Upper lobe of right lung (tissue), 1 donor: Measurements from ENCODE around the gene ZNF664. TPM values are rescaled to one million over a fixed set of nuclear protein-coding genes. Genes with fewer than 3 reads are reported as not detected.

Experiments
- ATAC-seq: fragments of 200-7000 bp; cut with Tn5 transposase; one replicate; pipeline ENCODE4 v1.9.1; 2020; ENCODE audit warnings: mild to moderate bottlenecking, moderate library complexity
- DNase-seq: peaks from one replicate; pipeline ENCODE4 v3.0.0-alpha.2; 2020
- H3K27ac ChIP-seq: fragments of 200-600 bp; one replicate; pipeline ENCODE4 v1.8.0; 2022
- H3K27me3 ChIP-seq: fragments of 200-600 bp; one replicate; pipeline ENCODE4 v1.8.0; 2022; ENCODE audit warnings: mild to moderate bottlenecking
- H3K36me3 ChIP-seq: fragments of 200-600 bp; one replicate; pipeline ENCODE4 v1.8.0; 2022
- H3K4me1 ChIP-seq: fragments of 200-600 bp; one replicate; pipeline ENCODE4 v1.8.0; 2022
- H3K4me3 ChIP-seq: fragments of 200-600 bp; one replicate; pipeline ENCODE4 v1.8.0; 2022; ENCODE audit warnings: mild to moderate bottlenecking
- H3K9me3 ChIP-seq: fragments of 200-600 bp; one replicate; pipeline ENCODE4 v1.8.0; 2022
- intact Hi-C: fragments of 100-400 bp; cut with DNase I; formaldehyde crosslinking; loops from one replicate; pipeline ENCODE4 v1.11.0; 2022
- total RNA-seq: library from RNA; stranded (reverse); fragmentation: NEBNext Ultra II Directional; extraction: Animal tissue kit (Norgen Biotek cat#: 25700); gene quantifications from one replicate; pipeline ENCODE4 v1.2.1, GENCODE V29; 2021
- TF ChIP-seq, protein P1 (sequence below): fragments of 200-600 bp; IDR thresholded peaks from one replicate; pipeline ENCODE4 v1.8.0; 2022; ENCODE audit warnings: antibody characterized with exemption
- donor health status: DM: no; HTN: yes; CAD: no; lungs with severe emphysema.

The ZNF664 gene
- total RNA-seq, 1 donor from 2014 or later, result 92.3 TPM

DNA sequence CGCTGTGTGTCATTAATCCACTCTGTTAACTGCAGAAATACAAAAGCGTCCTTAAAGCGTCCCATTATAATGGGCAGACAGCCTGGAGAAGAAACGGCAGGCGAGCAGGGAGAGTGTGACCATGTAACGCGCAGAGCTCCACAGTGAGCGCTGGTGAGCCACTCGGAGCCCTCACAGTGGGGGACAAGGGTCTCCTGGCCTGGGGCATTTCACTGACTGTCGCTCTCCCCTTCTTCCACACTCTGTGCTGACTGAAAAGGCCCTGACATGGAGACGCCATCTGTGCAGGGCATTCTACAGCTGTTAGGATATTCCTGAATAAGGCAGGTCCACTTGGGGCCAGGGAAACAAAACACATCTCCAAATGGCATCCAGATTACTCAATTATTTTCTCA lies 24.6 kb upstream of the ZNF664 start:
- H3K4me3 ChIP-seq, result no peak overlapping the region
- DNase-seq (no peak), ATAC-seq (no peak)
- TF ChIP-seq, protein P1, sequence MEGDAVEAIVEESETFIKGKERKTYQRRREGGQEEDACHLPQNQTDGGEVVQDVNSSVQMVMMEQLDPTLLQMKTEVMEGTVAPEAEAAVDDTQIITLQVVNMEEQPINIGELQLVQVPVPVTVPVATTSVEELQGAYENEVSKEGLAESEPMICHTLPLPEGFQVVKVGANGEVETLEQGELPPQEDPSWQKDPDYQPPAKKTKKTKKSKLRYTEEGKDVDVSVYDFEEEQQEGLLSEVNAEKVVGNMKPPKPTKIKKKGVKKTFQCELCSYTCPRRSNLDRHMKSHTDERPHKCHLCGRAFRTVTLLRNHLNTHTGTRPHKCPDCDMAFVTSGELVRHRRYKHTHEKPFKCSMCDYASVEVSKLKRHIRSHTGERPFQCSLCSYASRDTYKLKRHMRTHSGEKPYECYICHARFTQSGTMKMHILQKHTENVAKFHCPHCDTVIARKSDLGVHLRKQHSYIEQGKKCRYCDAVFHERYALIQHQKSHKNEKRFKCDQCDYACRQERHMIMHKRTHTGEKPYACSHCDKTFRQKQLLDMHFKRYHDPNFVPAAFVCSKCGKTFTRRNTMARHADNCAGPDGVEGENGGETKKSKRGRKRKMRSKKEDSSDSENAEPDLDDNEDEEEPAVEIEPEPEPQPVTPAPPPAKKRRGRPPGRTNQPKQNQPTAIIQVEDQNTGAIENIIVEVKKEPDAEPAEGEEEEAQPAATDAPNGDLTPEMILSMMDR, result no peak
- no peak overlapping the region for H3K27ac ChIP-seq
- H3K27me3 ChIP-seq, result no peaks in the 10 kb centered on the region
- H3K9me3 ChIP-seq, result no peaks in the 10 kb centered on the region
- intact Hi-C loops, result no loop called here
- peaks cover 13% of the 10 kb centered on the region for H3K36me3 ChIP-seq
- H3K4me1 ChIP-seq, result peaks cover 19% of the 10 kb centered on the region

DNA sequence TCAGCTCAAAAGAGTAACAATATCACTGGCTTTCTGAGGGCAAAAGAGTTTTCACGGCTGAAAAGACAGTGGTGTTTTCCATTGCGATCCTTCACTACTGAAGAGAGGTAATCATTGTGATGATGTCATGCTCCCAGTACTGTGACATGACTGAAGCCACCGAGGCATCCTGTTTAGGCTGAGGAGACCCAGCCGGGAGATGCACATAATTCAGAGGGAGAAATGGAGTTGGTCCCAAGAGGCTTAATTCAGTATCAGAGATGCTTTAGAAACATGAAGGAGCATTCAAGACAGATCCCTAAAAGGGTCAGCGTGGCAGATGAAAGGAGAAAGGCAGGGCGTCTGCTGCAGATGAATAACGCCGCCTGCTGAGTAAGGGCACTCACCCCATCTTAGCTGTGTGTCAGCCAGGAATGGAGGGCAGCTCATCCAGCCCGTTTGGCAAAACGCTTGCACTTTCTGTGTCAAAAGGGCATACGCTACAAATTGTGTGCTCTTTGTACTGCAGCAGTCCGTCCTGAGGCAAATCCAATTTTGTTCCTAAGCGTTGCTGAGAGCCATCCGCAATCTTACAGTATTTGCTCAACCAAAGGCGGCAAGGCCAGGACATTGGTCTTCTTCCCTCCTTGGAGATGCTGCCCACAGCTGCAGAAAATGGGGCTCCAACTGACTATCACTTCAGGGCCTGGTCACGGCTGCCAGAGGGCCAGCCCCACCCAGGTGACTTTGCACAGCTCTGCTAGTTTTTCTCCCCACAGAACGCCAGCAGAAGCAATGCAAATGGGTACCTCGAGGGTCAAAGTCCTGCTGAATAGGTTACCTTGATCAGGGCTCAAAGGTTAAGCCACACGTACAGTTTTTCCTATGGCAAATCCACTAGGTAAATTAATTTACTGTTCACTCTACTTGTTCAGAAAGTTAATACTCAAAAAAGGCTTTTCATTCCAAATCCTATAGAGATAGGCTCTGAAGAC lies 23.9 kb upstream of the ZNF664 start:
- Histone ChIP-seq H3K4me3 (no peak overlapping the region), H3K9me3 (no peaks in the 10 kb centered on the region), H3K4me1 (peaks cover 19% of the 10 kb centered on the region), H3K27ac (no peak overlapping the region), H3K27me3 (no peaks in the 10 kb centered on the region), H3K36me3 (peaks cover 12% of the 10 kb centered on the region)
- intact Hi-C loops, result no loop called here
- TF ChIP-seq, protein P1, result no peak
- DNase-seq (no peak), ATAC-seq (no peak)

DNA sequence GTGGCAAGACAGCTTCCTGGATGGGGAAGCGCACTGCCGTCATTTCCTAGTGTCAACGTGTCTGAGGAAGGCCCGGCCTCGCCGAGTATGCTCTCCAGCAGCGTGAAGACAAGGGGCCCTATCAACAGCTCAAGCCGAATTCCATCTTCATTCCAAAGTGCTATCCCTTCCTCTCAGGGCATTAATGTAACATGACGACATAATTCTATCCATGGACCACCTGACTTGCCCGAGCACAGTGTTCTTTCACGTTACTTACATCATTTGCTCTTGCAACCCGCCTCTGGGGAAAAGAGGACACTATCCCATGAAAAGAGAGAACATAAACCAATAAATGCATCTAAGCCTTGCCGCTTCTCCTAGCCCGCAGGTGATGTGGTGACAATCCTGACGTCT lies 23.2 kb upstream of the ZNF664 start:
- H3K36me3 ChIP-seq, result peaks cover 7% of the 10 kb centered on the region
- ATAC-seq, result no peak
- intact Hi-C loops, result no loop called here
- no peak for DNase-seq
- TF ChIP-seq, protein P1, result no peak
- peaks cover 19% of the 10 kb centered on the region for H3K4me1 ChIP-seq
- H3K9me3 ChIP-seq, result no peaks in the 10 kb centered on the region
- no peaks in the 10 kb centered on the region for H3K27me3 ChIP-seq
- no peak overlapping the region for H3K4me3 ChIP-seq
- no peak overlapping the region for H3K27ac ChIP-seq

DNA sequence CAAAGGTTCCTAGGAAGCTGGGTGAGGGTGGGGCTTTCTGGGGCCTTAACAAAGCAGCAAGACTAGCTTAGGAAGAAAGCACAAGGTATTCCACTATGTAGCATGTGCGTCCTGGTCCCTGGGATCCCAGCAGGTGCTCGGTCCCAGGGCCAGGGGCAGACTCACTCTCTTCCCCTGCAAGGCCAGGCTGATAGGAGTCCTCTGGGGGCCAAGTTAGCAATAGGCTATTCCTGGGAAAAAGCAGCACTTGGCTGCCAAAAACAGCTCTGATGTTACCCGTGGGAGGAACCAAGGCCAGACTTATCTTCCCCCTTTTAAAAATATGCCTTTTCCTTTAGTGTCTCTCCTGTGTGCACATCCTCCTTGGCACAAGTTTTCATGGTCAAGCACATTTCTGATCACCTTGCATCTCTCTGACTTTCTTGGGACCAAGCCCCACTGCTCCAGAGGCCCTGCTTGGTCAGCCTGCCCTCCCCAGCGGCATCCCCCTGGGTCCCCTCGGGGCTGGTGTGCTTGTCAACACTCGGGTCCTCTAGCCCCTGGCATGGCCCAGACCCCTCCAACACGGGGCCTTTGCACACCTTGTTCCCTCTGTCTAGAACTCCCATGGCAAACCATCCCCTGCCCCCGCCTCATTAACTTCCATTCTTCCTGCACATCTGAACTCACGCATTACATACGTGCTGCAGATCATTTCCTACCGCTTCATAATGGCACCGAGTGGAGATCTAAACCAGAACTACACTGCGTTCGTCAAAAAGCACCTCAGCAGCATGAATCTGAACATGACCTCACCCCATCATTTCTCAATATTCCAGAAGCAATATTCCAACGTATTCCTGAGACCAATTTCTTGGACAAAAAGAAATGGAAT lies 22.3 kb upstream of the ZNF664 start:
- TF ChIP-seq, protein P1, result no peak
- Histone ChIP-seq H3K9me3 (no peaks in the 10 kb centered on the region), H3K27me3 (no peaks in the 10 kb centered on the region), H3K4me1 (peaks cover 19% of the 10 kb centered on the region), H3K27ac (no peak overlapping the region), H3K4me3 (no peak overlapping the region), H3K36me3 (no peaks in the 10 kb centered on the region)
- intact Hi-C loops, result no loop called here
- ATAC-seq, result no peak
- no peak for DNase-seq

DNA sequence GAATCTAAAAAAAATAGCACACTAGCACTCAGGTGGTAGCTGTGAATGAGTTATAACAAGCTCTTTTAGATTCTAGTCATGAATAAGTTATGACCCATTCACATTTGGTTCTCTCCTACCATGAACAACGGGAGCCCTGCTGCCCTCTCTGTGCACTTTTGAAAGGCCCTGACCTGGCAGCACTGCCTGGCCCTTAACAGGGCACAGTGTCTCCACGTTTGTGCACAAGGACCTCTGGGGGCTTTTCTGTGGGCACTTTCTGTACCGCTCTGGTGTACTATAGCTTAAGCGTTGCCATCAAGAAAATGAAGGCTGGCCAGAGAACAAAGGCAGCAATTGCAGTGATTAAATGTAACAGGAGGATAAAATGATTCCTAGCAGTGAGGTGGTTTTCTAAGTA lies 21.5 kb upstream of the ZNF664 start:
- TF ChIP-seq, protein P1, result no peak
- Histone ChIP-seq H3K36me3 (no peaks in the 10 kb centered on the region), H3K4me3 (no peak overlapping the region), H3K27me3 (no peaks in the 10 kb centered on the region), H3K27ac (peak overlapping the region; percentile 0), H3K4me1 (peaks cover 13% of the 10 kb centered on the region), H3K9me3 (no peaks in the 10 kb centered on the region)
- DNase-seq (no peak), ATAC-seq (no peak)
- intact Hi-C loops, result no loop called here
